NCI-H2107 (cell line): ENCODE measurements around the gene TIMMDC1.
"Not testable (repeated sequence)": the region's sequence is repeated elsewhere in the genome, so short reads cannot be mapped to it uniquely, and the experiment has no call there.

Source experiments
- DNase-seq: peaks from one replicate; lab custom pipeline; 2025; lab: John Stamatoyannopoulos, UW

Gene TIMMDC1

GRCh38 chr3:119557192-119557876, 59.0 kb downstream of the TIMMDC1 start:
- no peak for DNase-seq

DNA sequence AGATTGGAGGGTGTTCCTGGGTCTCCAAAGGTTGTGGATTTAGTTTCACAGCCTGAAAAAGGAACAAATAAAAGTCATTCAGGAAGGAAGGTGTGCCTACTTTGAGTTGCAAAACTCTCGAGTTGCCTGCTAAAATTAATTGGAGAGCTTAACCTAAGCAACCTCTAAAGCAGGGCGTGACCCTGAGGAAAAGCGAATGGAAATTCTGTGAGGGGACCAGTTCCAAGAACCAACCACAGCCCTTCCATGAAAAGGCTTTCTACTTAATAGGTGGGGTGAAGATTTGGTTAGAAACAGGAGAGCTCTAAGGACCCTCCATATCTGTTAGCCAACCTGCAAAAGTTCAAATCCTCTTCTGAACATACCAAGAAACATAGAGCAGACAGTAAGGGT, 59.5 kb downstream of the TIMMDC1 start:
- no peak for DNase-seq

DNA sequence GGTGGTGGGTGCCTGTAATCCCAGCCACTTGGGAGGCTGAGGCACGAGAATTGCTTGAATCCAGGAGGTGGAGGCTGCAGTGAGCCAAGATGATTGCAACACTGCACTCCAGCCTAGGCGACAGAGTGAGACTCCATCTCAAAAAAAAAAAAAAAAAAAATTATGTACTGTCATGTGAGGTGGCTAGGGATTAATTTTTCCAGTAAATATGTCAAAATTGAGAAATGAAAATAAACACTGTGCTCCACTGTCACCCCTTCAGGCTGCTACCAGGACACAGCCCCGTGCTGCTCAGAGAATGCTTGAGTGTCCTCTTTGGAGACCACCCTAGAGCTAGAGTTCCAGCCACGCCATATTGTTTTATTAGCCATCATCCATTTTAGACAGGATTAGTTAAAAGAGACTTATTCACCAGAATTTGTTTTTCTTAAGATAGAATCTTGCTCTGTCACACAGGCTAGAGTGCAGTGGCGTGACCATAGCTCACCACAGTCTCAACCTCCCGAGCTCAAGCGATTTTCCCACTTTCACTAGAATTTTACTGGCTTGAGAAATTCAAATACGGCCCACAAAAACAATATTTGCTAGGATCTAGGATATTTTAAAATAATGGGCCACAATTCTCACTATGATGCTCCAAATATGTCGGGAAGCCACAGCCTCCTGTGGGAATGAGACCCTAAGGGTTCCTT, 60.4 kb downstream of the TIMMDC1 start:
- no peak for DNase-seq

DNA sequence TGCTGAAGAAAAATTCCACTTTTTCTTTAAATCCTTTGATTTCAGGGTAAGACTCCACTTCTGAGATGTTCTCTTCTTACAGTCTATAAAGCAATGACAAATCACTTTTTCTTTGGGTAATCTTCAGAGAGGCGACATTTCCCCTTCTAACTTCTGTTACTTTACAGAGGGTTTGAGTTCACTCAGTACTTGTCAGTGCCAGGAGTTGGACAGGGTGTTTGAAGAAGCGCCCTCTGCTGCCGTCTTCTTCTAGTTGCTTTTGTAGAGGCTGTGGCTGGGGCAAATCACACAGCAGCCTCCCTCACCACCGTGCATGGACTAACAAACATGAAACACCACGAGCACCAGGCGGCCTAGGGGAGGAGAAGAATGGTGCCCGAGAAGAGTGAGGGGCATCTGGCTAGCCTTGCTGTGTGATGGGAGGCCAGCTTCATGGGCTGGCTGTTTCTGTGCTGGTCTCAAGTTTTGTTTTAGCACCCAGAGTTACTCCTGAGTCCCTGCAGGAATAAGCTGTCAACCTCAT, 61.2 kb downstream of the TIMMDC1 start, which contains the start of gene CD80:
CD80 (minus strand) TSS at position 174 of the 523 bp plus-strand sequence. CDS start 1,886 bp downstream, outside the sequence.
- no peak for DNase-seq

DNA sequence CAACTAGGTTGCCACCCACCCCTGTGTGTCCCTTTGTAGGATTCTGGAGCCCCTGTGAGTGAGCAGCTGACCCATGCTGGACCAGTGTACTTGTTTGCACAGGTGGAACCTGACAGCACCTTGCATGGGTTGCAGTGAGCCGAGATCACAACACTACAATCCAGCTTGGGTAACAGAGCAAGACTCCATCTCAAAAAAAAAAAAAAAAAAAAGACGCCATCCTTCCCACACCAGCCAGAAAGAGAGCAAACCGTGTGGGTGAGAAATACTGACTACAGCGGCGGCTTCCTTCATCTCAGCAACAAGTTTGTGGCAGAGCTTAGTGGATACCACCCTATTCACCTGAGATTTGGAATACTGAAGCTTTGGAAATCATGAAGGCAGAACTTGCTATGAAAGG, 61.8 kb downstream of the TIMMDC1 start:
- no peak for DNase-seq

DNA sequence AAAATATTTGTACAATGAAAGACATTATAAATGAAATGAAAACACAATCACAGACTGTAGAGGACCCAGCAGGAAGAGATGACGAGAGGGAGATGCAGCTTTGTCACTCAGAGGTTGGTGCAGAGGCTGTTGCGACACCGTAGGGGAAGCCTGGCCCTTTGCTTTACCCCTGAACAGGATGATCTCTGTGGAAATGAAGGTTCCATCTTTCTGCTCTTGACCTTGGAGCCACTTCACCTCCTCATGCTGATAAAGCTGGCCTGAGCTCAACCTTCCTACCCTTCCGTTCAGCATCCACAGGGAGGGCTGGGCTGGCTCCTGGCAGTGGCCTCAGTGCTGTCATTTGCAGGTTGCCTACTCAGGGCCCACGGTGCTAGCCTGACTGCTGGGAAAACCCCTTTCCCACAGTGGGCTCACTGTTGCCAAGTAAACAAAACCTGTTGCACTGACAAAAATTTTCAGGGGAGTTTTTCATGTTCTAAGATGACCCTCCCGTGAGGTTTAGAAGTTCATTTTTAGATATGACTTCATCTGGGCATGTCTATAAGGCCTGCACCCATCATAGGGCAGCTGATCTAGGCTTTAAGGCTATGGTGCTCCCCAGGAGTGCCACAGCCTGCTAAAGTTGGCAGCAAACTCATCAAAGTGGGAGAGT, 64.1 kb downstream of the TIMMDC1 start:
- no peak for DNase-seq

GRCh38 chr3:119563334-119563733, 65.0 kb downstream of the TIMMDC1 start:
- DNase-seq, result not testable (repeated sequence)

DNA sequence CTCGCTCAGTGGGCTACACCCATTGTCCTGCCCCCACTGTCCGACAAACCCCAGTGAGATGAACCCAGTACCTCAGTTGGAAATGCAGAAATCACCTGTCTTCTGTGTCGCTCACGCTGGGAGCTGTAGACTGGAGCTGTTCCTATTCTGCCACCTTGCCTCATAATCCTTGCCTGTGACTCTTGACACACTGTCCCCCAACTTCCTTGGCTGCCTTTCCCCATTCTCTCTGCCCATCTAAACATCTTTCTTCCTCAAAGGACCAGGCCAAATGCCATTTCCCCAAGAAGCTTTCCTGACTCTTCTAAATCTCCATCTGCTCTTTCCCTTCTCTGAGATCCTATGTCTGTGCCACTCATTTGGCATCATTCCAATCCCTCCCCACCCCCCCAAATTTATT, 70.8 kb downstream of the TIMMDC1 start:
- DNase-seq, result no peak

- DNase-seq, result no peak
Measured at GRCh38 chr3:119570229-119570628, 71.9 kb downstream of the TIMMDC1 start.

- no peak for DNase-seq
Measured at GRCh38 chr3:119571230-119571629, 72.9 kb downstream of the TIMMDC1 start.

GRCh38 chr3:119571688-119572087, 73.3 kb downstream of the TIMMDC1 start:
- no peak for DNase-seq
